GM12891 (cell line): ENCODE measurements around the gene DHRS11.

Experiments
- POLR2A ChIP-seq: IDR thresholded peaks from 2 replicates; pipeline ENCODE4 v1.6.1; 2011; ENCODE audit warnings: low read depth, low read length, control low read depth
- POLR2AphosphoS5 ChIP-seq: IDR thresholded peaks from 2 replicates; pipeline ENCODE4 v1.6.1; 2011; ENCODE audit warnings: low read depth, low read length, control low read depth
- SPI1 ChIP-seq: IDR thresholded peaks from 2 replicates; pipeline ENCODE4 v1.6.1; 2011; ENCODE audit warnings: low read depth, low read length, control low read depth
- TAF1 ChIP-seq: IDR thresholded peaks from 2 replicates; pipeline ENCODE4 v1.6.1; 2011; ENCODE audit warnings: low read depth, low read length, control low read depth

DNA sequence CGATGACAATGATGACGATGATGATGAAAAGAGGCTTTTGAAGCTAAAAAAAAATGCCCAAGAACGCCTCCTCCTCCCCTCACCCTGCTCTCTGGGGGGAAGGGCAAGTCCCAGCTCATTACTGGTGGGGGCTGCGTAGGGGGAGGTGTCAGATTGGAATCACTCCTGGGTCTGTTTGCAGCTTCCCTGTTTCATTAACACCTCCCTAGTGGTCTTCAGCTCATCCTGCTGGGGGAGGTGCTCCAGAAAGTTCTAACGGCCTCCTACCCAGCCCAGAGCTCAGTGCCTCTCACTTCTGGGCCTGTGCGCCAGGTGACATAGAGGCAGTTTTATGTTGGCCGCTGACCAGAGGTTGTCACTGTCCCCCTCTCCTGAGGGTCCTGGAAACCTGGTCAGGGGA is 22.4 kb downstream of the DHRS11 start:
- TF ChIP-seq POLR2A (no peak), POLR2AphosphoS5 (no peak), SPI1 (no peak), TAF1 (no peak)
